Measurements from ENCODE around the gene CDIP1. TPM values are rescaled to one million over a fixed set of nuclear protein-coding genes. Genes with fewer than 3 reads are reported as not detected.

CDIP1 gene
- total and polyA plus RNA-seq, 9 of the 15 experiments (the other 6 are each of a cell fraction or from before 2014, with no cell fraction given): 0.29 TPM; not detected in 8

DNA sequence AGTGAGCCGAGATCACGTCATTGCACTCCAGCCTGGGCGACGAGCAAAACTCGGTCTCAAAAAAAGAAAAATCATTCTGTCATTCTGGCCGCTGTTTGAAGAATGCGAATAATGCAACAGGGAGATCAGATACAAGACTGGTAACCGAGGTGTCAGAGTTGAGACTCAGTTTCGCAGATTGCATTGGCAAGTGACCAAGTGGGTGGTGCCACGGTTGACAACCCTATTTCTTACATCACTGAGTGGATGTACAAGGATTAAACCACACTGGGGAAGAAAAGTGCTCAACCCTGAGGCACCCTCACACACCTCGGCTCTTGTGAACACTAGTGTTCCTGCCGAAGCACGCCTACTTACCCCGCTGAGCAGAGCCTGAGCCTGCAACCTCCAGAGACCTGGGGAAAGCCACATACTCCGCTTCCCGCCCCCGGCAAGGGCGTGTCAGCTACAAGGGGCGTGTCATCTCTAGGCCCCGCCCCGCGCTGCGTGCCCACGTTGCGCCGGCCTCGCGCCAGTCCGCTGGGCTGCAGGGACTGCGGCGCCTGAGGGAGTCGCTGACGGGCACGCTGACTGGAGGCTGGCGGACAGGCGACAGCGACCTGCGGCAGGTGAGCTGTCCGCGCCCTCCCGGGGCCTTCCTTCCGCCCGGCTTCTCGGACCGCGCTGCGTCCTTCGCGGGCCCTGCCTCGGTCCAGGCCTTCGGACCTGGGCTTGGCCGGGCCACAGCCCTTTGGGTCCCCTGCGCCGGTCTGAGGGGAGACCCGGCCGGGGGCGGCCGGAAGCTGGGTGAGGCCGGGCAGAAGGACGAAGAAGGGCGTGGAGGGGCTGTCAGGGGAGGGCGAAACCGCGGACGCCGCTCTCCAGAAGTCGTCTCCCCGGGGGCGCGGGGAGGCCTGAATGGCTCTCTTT, 62.4 kb downstream of the CDIP1 start, which contains the start of gene HMOX2 (continued):
- TF ChIP-seq, protein P1, sequence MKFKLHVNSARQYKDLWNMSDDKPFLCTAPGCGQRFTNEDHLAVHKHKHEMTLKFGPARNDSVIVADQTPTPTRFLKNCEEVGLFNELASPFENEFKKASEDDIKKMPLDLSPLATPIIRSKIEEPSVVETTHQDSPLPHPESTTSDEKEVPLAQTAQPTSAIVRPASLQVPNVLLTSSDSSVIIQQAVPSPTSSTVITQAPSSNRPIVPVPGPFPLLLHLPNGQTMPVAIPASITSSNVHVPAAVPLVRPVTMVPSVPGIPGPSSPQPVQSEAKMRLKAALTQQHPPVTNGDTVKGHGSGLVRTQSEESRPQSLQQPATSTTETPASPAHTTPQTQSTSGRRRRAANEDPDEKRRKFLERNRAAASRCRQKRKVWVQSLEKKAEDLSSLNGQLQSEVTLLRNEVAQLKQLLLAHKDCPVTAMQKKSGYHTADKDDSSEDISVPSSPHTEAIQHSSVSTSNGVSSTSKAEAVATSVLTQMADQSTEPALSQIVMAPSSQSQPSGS (CRISPR knock-in tag; IDR thresholded peaks at IDR 0.05): no peak
- TF ChIP-seq MCM7 (IDR thresholded peaks at IDR 0.05) (no peak), BRCA1 (IDR thresholded peaks at IDR 0.05) (no peak), BRCA1 (CRISPR knock-in tag; IDR thresholded peaks at IDR 0.05) (no peak), ZNF140 (CRISPR knock-in tag; IDR thresholded peaks at IDR 0.05) (no peak), ZNF23 (CRISPR knock-in tag; IDR thresholded peaks at IDR 0.05) (no peak), RBM34 (IDR thresholded peaks at IDR 0.05; ENCODE audit: borderline replicate concordance, insufficient read depth, low read length) (peak; percentile 91; the same call in 1 of the 2 replicates), CHAMP1 (IDR thresholded peaks at IDR 0.05) (no peak), THAP12 (CRISPR knock-in tag; IDR thresholded peaks at IDR 0.05) (peak; percentile 69), ZNF707 (CRISPR knock-in tag; conservative IDR thresholded peaks at IDR 0.05) (no peak), ZNF695 (CRISPR knock-in tag; IDR thresholded peaks at IDR 0.05) (no peak), FOXJ2 (tag; IDR thresholded peaks at IDR 0.05) (no peak), NR2C2 (CRISPR knock-in tag; IDR thresholded peaks at IDR 0.05) (no peak), NR2C2 (tag; IDR thresholded peaks at IDR 0.05) (peak; percentile 21; the same call in 1 of the 2 replicates), ZNF347 (CRISPR knock-in tag; IDR thresholded peaks at IDR 0.05; ENCODE audit: low read depth) (no peak), RBM14 (IDR thresholded peaks at IDR 0.05; ENCODE audit: borderline replicate concordance, insufficient read depth, low read depth, low read length) (no peak), MECOM (CRISPR knock-in tag; IDR thresholded peaks at IDR 0.05) (no peak)
- TF ChIP-seq, protein P2, sequence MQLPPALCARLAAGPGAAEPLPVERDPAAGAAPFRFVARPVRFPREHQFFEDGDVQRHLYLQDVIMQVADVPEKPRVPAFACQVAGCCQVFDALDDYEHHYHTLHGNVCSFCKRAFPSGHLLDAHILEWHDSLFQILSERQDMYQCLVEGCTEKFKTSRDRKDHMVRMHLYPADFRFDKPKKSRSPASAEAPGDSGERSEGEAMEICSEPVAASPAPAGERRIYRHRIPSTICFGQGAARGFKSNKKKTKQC (CRISPR knock-in tag; IDR thresholded peaks at IDR 0.05): 0 out of 2 replicates have a peak, but pooled peaks have one; percentile 13
- TF ChIP-seq, protein P3, sequence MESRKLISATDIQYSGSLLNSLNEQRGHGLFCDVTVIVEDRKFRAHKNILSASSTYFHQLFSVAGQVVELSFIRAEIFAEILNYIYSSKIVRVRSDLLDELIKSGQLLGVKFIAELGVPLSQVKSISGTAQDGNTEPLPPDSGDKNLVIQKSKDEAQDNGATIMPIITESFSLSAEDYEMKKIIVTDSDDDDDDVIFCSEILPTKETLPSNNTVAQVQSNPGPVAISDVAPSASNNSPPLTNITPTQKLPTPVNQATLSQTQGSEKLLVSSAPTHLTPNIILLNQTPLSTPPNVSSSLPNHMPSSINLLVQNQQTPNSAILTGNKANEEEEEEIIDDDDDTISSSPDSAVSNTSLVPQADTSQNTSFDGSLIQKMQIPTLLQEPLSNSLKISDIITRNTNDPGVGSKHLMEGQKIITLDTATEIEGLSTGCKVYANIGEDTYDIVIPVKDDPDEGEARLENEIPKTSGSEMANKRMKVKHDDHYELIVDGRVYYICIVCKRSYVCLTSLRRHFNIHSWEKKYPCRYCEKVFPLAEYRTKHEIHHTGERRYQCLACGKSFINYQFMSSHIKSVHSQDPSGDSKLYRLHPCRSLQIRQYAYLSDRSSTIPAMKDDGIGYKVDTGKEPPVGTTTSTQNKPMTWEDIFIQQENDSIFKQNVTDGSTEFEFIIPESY (CRISPR knock-in tag; IDR thresholded peaks at IDR 0.05): peak; percentile 77; the same call in 1 of the 2 replicates
